Measurements from ENCODE around the gene TSHZ3.

DNA sequence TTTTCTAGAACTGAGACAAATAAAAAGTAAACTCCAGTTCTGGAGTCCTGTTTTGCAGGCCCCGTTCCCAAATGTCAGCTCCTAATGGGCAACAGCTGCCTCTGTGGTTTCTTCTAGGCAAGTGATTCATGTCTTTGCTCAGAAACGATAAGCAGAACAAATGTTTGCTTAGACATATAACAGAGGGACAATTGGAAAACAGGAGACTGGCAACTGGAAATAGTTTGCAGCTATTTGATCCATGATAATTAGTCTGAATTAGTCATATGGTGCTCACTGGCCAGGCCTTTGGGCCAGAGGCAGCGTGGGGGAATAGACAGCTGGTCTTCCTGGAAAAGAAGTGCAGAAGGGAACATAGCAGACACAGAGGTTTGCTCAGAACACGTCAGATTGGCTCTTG, 29.2 kb upstream of the TSHZ3 start:
- TF ChIP-seq, protein P1, sequence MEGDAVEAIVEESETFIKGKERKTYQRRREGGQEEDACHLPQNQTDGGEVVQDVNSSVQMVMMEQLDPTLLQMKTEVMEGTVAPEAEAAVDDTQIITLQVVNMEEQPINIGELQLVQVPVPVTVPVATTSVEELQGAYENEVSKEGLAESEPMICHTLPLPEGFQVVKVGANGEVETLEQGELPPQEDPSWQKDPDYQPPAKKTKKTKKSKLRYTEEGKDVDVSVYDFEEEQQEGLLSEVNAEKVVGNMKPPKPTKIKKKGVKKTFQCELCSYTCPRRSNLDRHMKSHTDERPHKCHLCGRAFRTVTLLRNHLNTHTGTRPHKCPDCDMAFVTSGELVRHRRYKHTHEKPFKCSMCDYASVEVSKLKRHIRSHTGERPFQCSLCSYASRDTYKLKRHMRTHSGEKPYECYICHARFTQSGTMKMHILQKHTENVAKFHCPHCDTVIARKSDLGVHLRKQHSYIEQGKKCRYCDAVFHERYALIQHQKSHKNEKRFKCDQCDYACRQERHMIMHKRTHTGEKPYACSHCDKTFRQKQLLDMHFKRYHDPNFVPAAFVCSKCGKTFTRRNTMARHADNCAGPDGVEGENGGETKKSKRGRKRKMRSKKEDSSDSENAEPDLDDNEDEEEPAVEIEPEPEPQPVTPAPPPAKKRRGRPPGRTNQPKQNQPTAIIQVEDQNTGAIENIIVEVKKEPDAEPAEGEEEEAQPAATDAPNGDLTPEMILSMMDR (IDR thresholded peaks at IDR 0.05): no peak
- TF ChIP-seq POLR2A (IDR thresholded peaks at IDR 0.05) (no peak), POLR2AphosphoS5 (IDR thresholded peaks at IDR 0.05) (peak in 3 of 4 donors; percentile 60 to 76 (median 64))

All from sigmoid colon (tissue), 4 donors.